Measurements from ENCODE around the gene SNRNP25. TPM values are rescaled to one million over a fixed set of nuclear protein-coding genes. Genes with fewer than 3 reads are reported as not detected.

The SNRNP25 gene
- total RNA-seq, 2 donors from 2014 or later = 22.9 to 40.8 TPM

GRCh38 chr16:65745-66144 is 12.1 kb downstream of the SNRNP25 start:
- H3K4me1 ChIP-seq (replicated peaks) = peaks cover 10% of the 10 kb centered on the region

GRCh38 chr16:66309-67182 is 12.9 kb downstream of the SNRNP25 start:
- 71% methylated on average over 13 of the region's 13 CpGs for WGBS
- Histone ChIP-seq H3K4me1 (replicated peaks) (peaks cover 16% of the 10 kb centered on the region), H3K9me3 (no peaks in the 10 kb centered on the region), H3K36me3 (peaks cover 4 to 24% of the 10 kb centered on the region in 2 donors), H3K27ac (no peak overlapping the region), H3K4me3 (no peak overlapping the region), H3K27me3 (replicated peaks; ENCODE audit: insufficient read depth) (no peaks in the 10 kb centered on the region)
- no peak for DNase-seq (ENCODE audit: low spot score)
- TF ChIP-seq POLR2AphosphoS5 (IDR thresholded peaks at IDR 0.05) (no peak), CTCF (IDR thresholded peaks at IDR 0.05) (no peak), POLR2A (IDR thresholded peaks at IDR 0.05) (no peak)
- intact Hi-C loops (cut with DNase I) = no loop called here

More at GRCh38 chr16:65745-66144, 12.1 kb downstream of the SNRNP25 start:
- no peaks in the 10 kb centered on the region for H3K9me3 ChIP-seq
- DNase-seq (ENCODE audit: low spot score) = peak; percentile 80
- H3K36me3 ChIP-seq = peaks cover 4 to 30% of the 10 kb centered on the region in 2 donors
- intact Hi-C loops (cut with DNase I) = loop anchor here (2.0 kb wide), 1 partner anchor 31 kb away; no protein-coding TSS in a partner anchor
- peak overlapping the region in 1 of 2 donors; percentile 18 for H3K27ac ChIP-seq
- no peak for TF ChIP-seq POLR2A (IDR thresholded peaks at IDR 0.05)
- peak; percentile 70 for TF ChIP-seq POLR2AphosphoS5 (IDR thresholded peaks at IDR 0.05)
- peak; percentile 86 to 98 (median 96) for TF ChIP-seq CTCF (IDR thresholded peaks at IDR 0.05)
- no peaks in the 10 kb centered on the region for H3K27me3 ChIP-seq (replicated peaks; ENCODE audit: insufficient read depth)
- H3K4me3 ChIP-seq = no peak overlapping the region
- 17% methylated on average over 16 of the region's 17 CpGs for WGBS

GRCh38 chr16:67183-67791 is 13.7 kb downstream of the SNRNP25 start:
- TF ChIP-seq POLR2A (IDR thresholded peaks at IDR 0.05) (no peak), CTCF (IDR thresholded peaks at IDR 0.05) (no peak), POLR2AphosphoS5 (IDR thresholded peaks at IDR 0.05) (no peak)
- 54% methylated on average over 10 of the region's 10 CpGs for WGBS
- H3K36me3 ChIP-seq = peaks cover 4 to 16% of the 10 kb centered on the region in 2 donors
- H3K4me1 ChIP-seq (replicated peaks) = peaks cover 16% of the 10 kb centered on the region
- intact Hi-C loops (cut with DNase I) = no loop called here
- no peak overlapping the region for H3K4me3 ChIP-seq
- H3K9me3 ChIP-seq = no peaks in the 10 kb centered on the region
- no peak for DNase-seq (ENCODE audit: low spot score)
- H3K27me3 ChIP-seq (replicated peaks; ENCODE audit: insufficient read depth) = no peaks in the 10 kb centered on the region
- H3K27ac ChIP-seq = no peak overlapping the region

- peaks cover 3 to 10% of the 10 kb centered on the region in 2 donors for H3K36me3 ChIP-seq
- H3K4me3 ChIP-seq = no peak overlapping the region
- H3K27me3 ChIP-seq (replicated peaks; ENCODE audit: insufficient read depth) = no peaks in the 10 kb centered on the region
- peaks cover 21% of the 10 kb centered on the region for H3K4me1 ChIP-seq (replicated peaks)
- no peak overlapping the region for H3K27ac ChIP-seq
- WGBS = 74% methylated on average over 27 of the region's 27 CpGs
- intact Hi-C loops (cut with DNase I) = no loop called here
- H3K9me3 ChIP-seq = no peaks in the 10 kb centered on the region
- DNase-seq (ENCODE audit: low spot score) = no peak
- TF ChIP-seq POLR2AphosphoS5 (IDR thresholded peaks at IDR 0.05) (no peak), CTCF (IDR thresholded peaks at IDR 0.05) (no peak)
Measured at GRCh38 chr16:67884-68789, 14.5 kb downstream of the SNRNP25 start.
